Left kidney (tissue), 2 donors: ENCODE data around the gene FAM83F. TPM values are rescaled to one million over a fixed set of nuclear protein-coding genes. Genes with fewer than 3 reads are reported as not detected.
"Not testable (repeated sequence)": the region's sequence is repeated elsewhere in the genome, so short reads cannot be mapped to it uniquely, and the experiment has no call there.

Source experiments
- DNase-seq: peaks from one replicate; pipeline ENCODE4 v3.0.0-alpha.2; 2013
- polyA plus RNA-seq: library from polyadenylated mRNA; unstranded; fragments of 120-200 nt; gene quantifications from one replicate; pipeline ENCODE4 v1.2.1, GENCODE V29; 2013; ENCODE audit not compliant: insufficient read length

FAM83F gene
- polyA plus RNA-seq, 1 donor: 2.5 TPM

- DNase-seq: no peak
These were observed 15.4 kb downstream of the FAM83F start for GRCh38 chr22:40009951-40010671.

GRCh38 chr22:40010746-40011145, 16.0 kb downstream of the FAM83F start:
- DNase-seq: no peak

GRCh38 chr22:40014667-40015248, 20.0 kb downstream of the FAM83F start:
- no peak for DNase-seq

GRCh38 chr22:40015358-40015976, 20.7 kb downstream of the FAM83F start:
- DNase-seq: no peak

- no peak for DNase-seq
These were observed 23.3 kb downstream of the FAM83F start for GRCh38 chr22:40018051-40018450.

GRCh38 chr22:40019100-40019499, 24.3 kb downstream of the FAM83F start:
- DNase-seq: no peak

- no peak for DNase-seq
These were observed 26.2 kb downstream of the FAM83F start for GRCh38 chr22:40020956-40021355.

GRCh38 chr22:40021401-40022000, 26.7 kb downstream of the FAM83F start:
- DNase-seq: no peak

- no peak for DNase-seq
These were observed 27.9 kb downstream of the FAM83F start for GRCh38 chr22:40022536-40023240.

GRCh38 chr22:40023341-40023841, 28.6 kb downstream of the FAM83F start:
- no peak for DNase-seq

GRCh38 chr22:40024201-40025061, 29.7 kb downstream of the FAM83F start:
- no peak for DNase-seq

GRCh38 chr22:40025062-40025379, 30.3 kb downstream of the FAM83F start:
- not testable (repeated sequence) for DNase-seq

- DNase-seq: no peak
These were observed 31.1 kb downstream of the FAM83F start for GRCh38 chr22:40025856-40026255.

GRCh38 chr22:40026641-40027040, 31.9 kb downstream of the FAM83F start:
- DNase-seq: no peak

GRCh38 chr22:40027191-40028097, 32.7 kb downstream of the FAM83F start:
- no peak for DNase-seq

- DNase-seq: no peak
These were observed 33.3 kb downstream of the FAM83F start for GRCh38 chr22:40028098-40028425.

GRCh38 chr22:40029189-40029890, 34.6 kb downstream of the FAM83F start:
- no peak for DNase-seq

GRCh38 chr22:40030026-40030757, 35.4 kb downstream of the FAM83F start:
- DNase-seq: no peak

GRCh38 chr22:40030758-40031095, 36.0 kb downstream of the FAM83F start:
- DNase-seq: no peak
